Chondrocyte (in vitro differentiated cells): ENCODE results near the gene LTBP2. TPM values are rescaled to one million over a fixed set of nuclear protein-coding genes. Genes with fewer than 3 reads are reported as not detected.
A peak's percentile ranks its signal among the peaks of the same experiment; 100 is the strongest.

Experiments
- DNase-seq: peaks from one replicate; pipeline ENCODE4 v3.0.0; 2021; ENCODE audit warnings: mixed read lengths, low spot score
- H3K27ac Mint-ChIP-seq: one replicate; pipeline ENCODE4 v1.8.0; 2021; ENCODE audit warnings: mild to moderate bottlenecking, moderate library complexity, mixed read lengths; ENCODE audit not compliant: unreplicated experiment
- H3K27me3 Mint-ChIP-seq: 2 replicates; pipeline ENCODE4 v1.8.0; 2021; ENCODE audit warnings: low read depth, mixed read lengths
- H3K36me3 Mint-ChIP-seq: 2 replicates; pipeline ENCODE4 v1.8.0; 2021; ENCODE audit warnings: low read depth, mixed read lengths
- H3K4me1 Mint-ChIP-seq: 2 replicates; pipeline ENCODE4 v1.8.0; 2021; ENCODE audit warnings: low read depth, mild to moderate bottlenecking, mixed read lengths
- H3K4me3 Mint-ChIP-seq: one replicate; pipeline ENCODE4 v1.8.0; 2021; ENCODE audit warnings: mild to moderate bottlenecking, moderate library complexity, mixed read lengths; ENCODE audit not compliant: unreplicated experiment
- H3K9me3 Mint-ChIP-seq: 2 replicates; pipeline ENCODE4 v1.8.0; 2021; ENCODE audit warnings: low read depth, mixed read lengths
- CTCF ChIP-seq: fragments of 200-600 bp; sonication (generic); IDR thresholded peaks from 2 replicates; pipeline ENCODE4 v1.5.0; 2021; ENCODE audit warnings: antibody characterized with exemption, mild to moderate bottlenecking, moderate library complexity
- total RNA-seq: library from RNA; stranded (reverse); gene quantifications from 3 replicates; pipeline ENCODE4 v1.2.1, GENCODE V29; 2021

The LTBP2 gene
- total RNA-seq, 1 donor from 2014 or later, result 215 TPM

- Mint-ChIP-seq H3K36me3 (peaks cover 29% of the 10 kb centered on the region), H3K27me3 (no peaks in the 10 kb centered on the region), H3K27ac (peak overlapping the region; percentile 57), H3K4me1 (peaks cover 23% of the 10 kb centered on the region), H3K4me3 (no peak overlapping the region), H3K9me3 (no peaks in the 10 kb centered on the region)
- no peak for DNase-seq
- no peak for TF ChIP-seq CTCF
Measured at GRCh38 chr14:74535756-74536325, 76.2 kb downstream of the LTBP2 start.

- no peak for DNase-seq
- TF ChIP-seq CTCF, result no peak
- Mint-ChIP-seq H3K27ac (no peak overlapping the region), H3K4me3 (no peak overlapping the region), H3K36me3 (peaks cover 30% of the 10 kb centered on the region), H3K27me3 (no peaks in the 10 kb centered on the region), H3K4me1 (peaks cover 23% of the 10 kb centered on the region), H3K9me3 (no peaks in the 10 kb centered on the region)
Measured at GRCh38 chr14:74533576-74533975, 78.5 kb downstream of the LTBP2 start.

- no peak for TF ChIP-seq CTCF
- H3K27me3 Mint-ChIP-seq, result no peaks in the 10 kb centered on the region
- H3K27ac Mint-ChIP-seq, result no peak overlapping the region
- H3K36me3 Mint-ChIP-seq, result peaks cover 25% of the 10 kb centered on the region
- no peaks in the 10 kb centered on the region for H3K9me3 Mint-ChIP-seq
- H3K4me1 Mint-ChIP-seq, result peaks cover 17% of the 10 kb centered on the region
- no peak overlapping the region for H3K4me3 Mint-ChIP-seq
- DNase-seq, result no peak
Measured at GRCh38 chr14:74532246-74532645, 79.8 kb downstream of the LTBP2 start.

- Mint-ChIP-seq H3K27me3 (no peaks in the 10 kb centered on the region), H3K4me3 (no peak overlapping the region), H3K36me3 (peaks cover 25% of the 10 kb centered on the region), H3K9me3 (no peaks in the 10 kb centered on the region), H3K4me1 (peaks cover 18% of the 10 kb centered on the region), H3K27ac (no peak overlapping the region)
- DNase-seq, result no peak
- peak; percentile 65 for TF ChIP-seq CTCF
Measured at GRCh38 chr14:74531467-74531866, 80.6 kb downstream of the LTBP2 start.

- H3K36me3 Mint-ChIP-seq, result peaks cover 27% of the 10 kb centered on the region
- H3K4me3 Mint-ChIP-seq, result no peak overlapping the region
- H3K4me1 Mint-ChIP-seq, result peaks cover 17% of the 10 kb centered on the region
- no peak for TF ChIP-seq CTCF
- no peaks in the 10 kb centered on the region for H3K9me3 Mint-ChIP-seq
- H3K27ac Mint-ChIP-seq, result no peak overlapping the region
- H3K27me3 Mint-ChIP-seq, result no peaks in the 10 kb centered on the region
- DNase-seq, result no peak
Measured at GRCh38 chr14:74531006-74531405, 81.0 kb downstream of the LTBP2 start.
